Measurements from ENCODE around the gene PLEKHJ1. TPM values are rescaled to one million over a fixed set of nuclear protein-coding genes. Genes with fewer than 3 reads are reported as not detected.

Gene PLEKHJ1
- total RNA-seq, 2 experiments from 2014 or later: 78.0 to 79.9 TPM

GRCh38 chr19:2246014-2246620 lies 10.0 kb upstream of the PLEKHJ1 start:
- Mint-ChIP-seq H3K4me3 (no peak overlapping the region), H3K9me3 (ENCODE audit: insufficient read depth) (no peaks in the 10 kb centered on the region), H3K4me1 (ENCODE audit: low read depth) (peaks cover 19% of the 10 kb centered on the region), H3K27me3 (ENCODE audit: low read depth) (no peaks in the 10 kb centered on the region), H3K27ac (no peak overlapping the region), H3K36me3 (ENCODE audit: low read depth) (peaks cover 44% of the 10 kb centered on the region)
- CTCF ChIA-PET: no interaction called here
- DNase-seq: no peak
- no peak for ATAC-seq
- POLR2A ChIA-PET: interaction anchor here (1.5 kb wide), 1 partner anchor 25 kb away, joined by 5 read pairs; no protein-coding TSS in a partner anchor

- no peaks in the 10 kb centered on the region for H3K9me3 Mint-ChIP-seq (ENCODE audit: insufficient read depth)
- DNase-seq: no peak
- no peaks in the 10 kb centered on the region for H3K27me3 Mint-ChIP-seq (ENCODE audit: low read depth)
- ChIA-PET CTCF (no interaction called here), POLR2A (interaction anchor here (1.1 to 1.5 kb wide), 2 partner anchors 13 to 25 kb away, joined by 4 to 5 read pairs; no protein-coding TSS in a partner anchor)
- ATAC-seq: no peak
- no peak overlapping the region for H3K27ac Mint-ChIP-seq
- H3K4me1 Mint-ChIP-seq (ENCODE audit: low read depth): peaks cover 27% of the 10 kb centered on the region
- peaks cover 52% of the 10 kb centered on the region for H3K36me3 Mint-ChIP-seq (ENCODE audit: low read depth)
- H3K4me3 Mint-ChIP-seq: no peak overlapping the region
Observed at GRCh38 chr19:2245273-2245672, 9.1 kb upstream of the PLEKHJ1 start.

- ChIA-PET CTCF (no interaction called here), POLR2A (interaction anchor here (1.1 kb wide), 1 partner anchor 14 kb away, joined by 4 read pairs; no protein-coding TSS in a partner anchor)
- Mint-ChIP-seq H3K9me3 (ENCODE audit: insufficient read depth) (no peaks in the 10 kb centered on the region), H3K27ac (no peak overlapping the region), H3K36me3 (ENCODE audit: low read depth) (peaks cover 58% of the 10 kb centered on the region), H3K27me3 (ENCODE audit: low read depth) (no peaks in the 10 kb centered on the region), H3K4me1 (ENCODE audit: low read depth) (peaks cover 32% of the 10 kb centered on the region), H3K4me3 (no peak overlapping the region)
- DNase-seq (no peak), ATAC-seq (no peak)
Observed at GRCh38 chr19:2244486-2244885, 8.4 kb upstream of the PLEKHJ1 start.

GRCh38 chr19:2244125-2244411 lies 7.9 kb upstream of the PLEKHJ1 start:
- H3K9me3 Mint-ChIP-seq (ENCODE audit: insufficient read depth): no peaks in the 10 kb centered on the region
- H3K27me3 Mint-ChIP-seq (ENCODE audit: low read depth): no peaks in the 10 kb centered on the region
- no peak overlapping the region for H3K4me3 Mint-ChIP-seq
- H3K27ac Mint-ChIP-seq: no peak overlapping the region
- peaks cover 36% of the 10 kb centered on the region for H3K4me1 Mint-ChIP-seq (ENCODE audit: low read depth)
- H3K36me3 Mint-ChIP-seq (ENCODE audit: low read depth): peaks cover 61% of the 10 kb centered on the region
- DNase-seq: no peak
- ATAC-seq: no peak
- ChIA-PET POLR2A (no interaction called here), CTCF (no interaction called here)

- no peaks in the 10 kb centered on the region for H3K27me3 Mint-ChIP-seq (ENCODE audit: low read depth)
- CTCF ChIA-PET: no interaction called here
- no peak overlapping the region for H3K4me3 Mint-ChIP-seq
- peaks cover 42% of the 10 kb centered on the region for H3K4me1 Mint-ChIP-seq (ENCODE audit: low read depth)
- DNase-seq: no peak
- ATAC-seq: no peak
- no peaks in the 10 kb centered on the region for H3K9me3 Mint-ChIP-seq (ENCODE audit: insufficient read depth)
- peaks cover 61% of the 10 kb centered on the region for H3K36me3 Mint-ChIP-seq (ENCODE audit: low read depth)
- POLR2A ChIA-PET: no interaction called here
- H3K27ac Mint-ChIP-seq: no peak overlapping the region
Observed at GRCh38 chr19:2243274-2244124, 7.4 kb upstream of the PLEKHJ1 start.

- no peak for DNase-seq
- CTCF ChIA-PET: no interaction called here
- peaks cover 49% of the 10 kb centered on the region for H3K4me1 Mint-ChIP-seq (ENCODE audit: low read depth)
- no peak for ATAC-seq
- no peaks in the 10 kb centered on the region for H3K27me3 Mint-ChIP-seq (ENCODE audit: low read depth)
- H3K4me3 Mint-ChIP-seq: no peak overlapping the region
- peaks cover 66% of the 10 kb centered on the region for H3K36me3 Mint-ChIP-seq (ENCODE audit: low read depth)
- H3K9me3 Mint-ChIP-seq (ENCODE audit: insufficient read depth): no peaks in the 10 kb centered on the region
- no peak overlapping the region for H3K27ac Mint-ChIP-seq
- POLR2A ChIA-PET: no interaction called here
Observed at GRCh38 chr19:2242816-2243215, 6.7 kb upstream of the PLEKHJ1 start.

GRCh38 chr19:2242092-2242537 lies 6.0 kb upstream of the PLEKHJ1 start:
- H3K36me3 Mint-ChIP-seq (ENCODE audit: low read depth): peaks cover 68% of the 10 kb centered on the region
- POLR2A ChIA-PET: no interaction called here
- H3K4me1 Mint-ChIP-seq (ENCODE audit: low read depth): peaks cover 54% of the 10 kb centered on the region
- no peaks in the 10 kb centered on the region for H3K27me3 Mint-ChIP-seq (ENCODE audit: low read depth)
- ATAC-seq: no peak
- H3K4me3 Mint-ChIP-seq: no peak overlapping the region
- no peaks in the 10 kb centered on the region for H3K9me3 Mint-ChIP-seq (ENCODE audit: insufficient read depth)
- DNase-seq: no peak
- CTCF ChIA-PET: interaction anchor here (2.3 kb wide), 1 partner anchor 29 kb away, joined by 5 read pairs; no protein-coding TSS in a partner anchor
- H3K27ac Mint-ChIP-seq: no peak overlapping the region

- Mint-ChIP-seq H3K27me3 (ENCODE audit: low read depth) (no peaks in the 10 kb centered on the region), H3K9me3 (ENCODE audit: insufficient read depth) (no peaks in the 10 kb centered on the region), H3K4me1 (ENCODE audit: low read depth) (peaks cover 56% of the 10 kb centered on the region), H3K27ac (peak overlapping the region; percentile 80), H3K36me3 (ENCODE audit: low read depth) (peaks cover 66% of the 10 kb centered on the region), H3K4me3 (peak overlapping the region; percentile 99)
- ChIA-PET CTCF (interaction anchor here (1.4 to 4.0 kb wide), 6 partner anchors 12 to 151 kb away, joined by 3 to 25 read pairs (median 8); no protein-coding TSS in a partner anchor), POLR2A (interaction anchor here (0.5 to 4.6 kb wide), 6 partner anchors 8 to 1644 kb away, joined by 3 to 30 read pairs (median 6); partner anchors contain the start of gene AMH)
- DNase-seq (no peak), ATAC-seq (no peak)
Observed at GRCh38 chr19:2240881-2241760, 5.0 kb upstream of the PLEKHJ1 start.

- peaks cover 58% of the 10 kb centered on the region for H3K4me1 Mint-ChIP-seq (ENCODE audit: low read depth)
- H3K27me3 Mint-ChIP-seq (ENCODE audit: low read depth): no peaks in the 10 kb centered on the region
- DNase-seq (peak; percentile 71), ATAC-seq (no peak)
- peak overlapping the region; percentile 100 for H3K27ac Mint-ChIP-seq
- no peaks in the 10 kb centered on the region for H3K9me3 Mint-ChIP-seq (ENCODE audit: insufficient read depth)
- peaks cover 62% of the 10 kb centered on the region for H3K36me3 Mint-ChIP-seq (ENCODE audit: low read depth)
- ChIA-PET CTCF (interaction anchor here (0.9 to 4.0 kb wide), 10 partner anchors 13 to 154 kb away, joined by 3 to 32 read pairs (median 6); no protein-coding TSS in a partner anchor), POLR2A (interaction anchor here (0.8 to 4.6 kb wide), 9 partner anchors 9 to 322 kb away, joined by 3 to 30 read pairs (median 4); partner anchors contain the start of genes AMH, JSRP1 and LSM7)
- H3K4me3 Mint-ChIP-seq: peak overlapping the region; percentile 99
Observed at GRCh38 chr19:2239771-2240770, 3.9 kb upstream of the PLEKHJ1 start.

- Mint-ChIP-seq H3K36me3 (ENCODE audit: low read depth) (peaks cover 61% of the 10 kb centered on the region), H3K4me3 (peak overlapping the region; percentile 99), H3K9me3 (ENCODE audit: insufficient read depth) (no peaks in the 10 kb centered on the region), H3K27me3 (ENCODE audit: low read depth) (no peaks in the 10 kb centered on the region), H3K27ac (peak overlapping the region; percentile 100), H3K4me1 (ENCODE audit: low read depth) (peaks cover 67% of the 10 kb centered on the region)
- DNase-seq (no peak), ATAC-seq (no peak)
- ChIA-PET POLR2A (interaction anchor here (0.7 to 4.6 kb wide), 8 partner anchors 10 to 186 kb away, joined by 3 to 30 read pairs (median 7); partner anchors contain the start of genes AMH, JSRP1 and LSM7), CTCF (interaction anchor here (0.9 to 4.0 kb wide), 11 partner anchors 14 to 382 kb away, joined by 4 to 32 read pairs (median 7); partner anchors contain the start of genes LSM7 and SPPL2B)
Observed at GRCh38 chr19:2239173-2239572, 3.0 kb upstream of the PLEKHJ1 start.

All from activated CD8-positive, alpha-beta T cell treated with anti-CD3 and anti-CD28 coated beads, Interleukin-2, amount 10 ng/mL, durations not matched to agents 7 days and 5 days (primary cell).